LNCAP (cell line): Measurements from ENCODE around the gene CCDC188.

Experiments used
- TF ChIP-seq, protein P1 (sequence below): fragments of 450-650 bp; IDR thresholded peaks from 2 replicates; pipeline ENCODE4 v1.5.1; 2017; ENCODE audit warnings: mild to moderate bottlenecking

CCDC188 gene

DNA sequence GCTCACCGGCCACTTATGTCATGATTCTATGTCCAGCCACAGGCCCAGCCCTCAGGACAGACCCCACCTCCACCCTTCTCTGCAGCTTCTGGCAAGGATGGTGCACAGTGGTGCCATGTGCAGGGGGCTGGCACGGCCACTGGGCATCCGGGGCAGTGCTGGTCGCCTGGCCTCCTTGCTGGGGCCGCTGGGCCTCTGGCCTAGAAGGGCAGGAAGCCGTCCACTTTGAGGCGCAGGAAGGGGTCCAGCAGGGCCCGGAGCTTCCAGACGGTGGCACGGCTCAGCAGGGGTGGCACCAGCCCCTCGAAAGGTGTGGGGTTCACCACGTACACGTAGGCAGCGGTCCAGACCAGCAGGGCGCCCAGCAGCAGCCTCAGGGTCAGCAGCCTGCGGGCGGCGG, 2.4 kb downstream of the CCDC188 start:
- TF ChIP-seq, protein P1, sequence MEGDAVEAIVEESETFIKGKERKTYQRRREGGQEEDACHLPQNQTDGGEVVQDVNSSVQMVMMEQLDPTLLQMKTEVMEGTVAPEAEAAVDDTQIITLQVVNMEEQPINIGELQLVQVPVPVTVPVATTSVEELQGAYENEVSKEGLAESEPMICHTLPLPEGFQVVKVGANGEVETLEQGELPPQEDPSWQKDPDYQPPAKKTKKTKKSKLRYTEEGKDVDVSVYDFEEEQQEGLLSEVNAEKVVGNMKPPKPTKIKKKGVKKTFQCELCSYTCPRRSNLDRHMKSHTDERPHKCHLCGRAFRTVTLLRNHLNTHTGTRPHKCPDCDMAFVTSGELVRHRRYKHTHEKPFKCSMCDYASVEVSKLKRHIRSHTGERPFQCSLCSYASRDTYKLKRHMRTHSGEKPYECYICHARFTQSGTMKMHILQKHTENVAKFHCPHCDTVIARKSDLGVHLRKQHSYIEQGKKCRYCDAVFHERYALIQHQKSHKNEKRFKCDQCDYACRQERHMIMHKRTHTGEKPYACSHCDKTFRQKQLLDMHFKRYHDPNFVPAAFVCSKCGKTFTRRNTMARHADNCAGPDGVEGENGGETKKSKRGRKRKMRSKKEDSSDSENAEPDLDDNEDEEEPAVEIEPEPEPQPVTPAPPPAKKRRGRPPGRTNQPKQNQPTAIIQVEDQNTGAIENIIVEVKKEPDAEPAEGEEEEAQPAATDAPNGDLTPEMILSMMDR = no peak

DNA sequence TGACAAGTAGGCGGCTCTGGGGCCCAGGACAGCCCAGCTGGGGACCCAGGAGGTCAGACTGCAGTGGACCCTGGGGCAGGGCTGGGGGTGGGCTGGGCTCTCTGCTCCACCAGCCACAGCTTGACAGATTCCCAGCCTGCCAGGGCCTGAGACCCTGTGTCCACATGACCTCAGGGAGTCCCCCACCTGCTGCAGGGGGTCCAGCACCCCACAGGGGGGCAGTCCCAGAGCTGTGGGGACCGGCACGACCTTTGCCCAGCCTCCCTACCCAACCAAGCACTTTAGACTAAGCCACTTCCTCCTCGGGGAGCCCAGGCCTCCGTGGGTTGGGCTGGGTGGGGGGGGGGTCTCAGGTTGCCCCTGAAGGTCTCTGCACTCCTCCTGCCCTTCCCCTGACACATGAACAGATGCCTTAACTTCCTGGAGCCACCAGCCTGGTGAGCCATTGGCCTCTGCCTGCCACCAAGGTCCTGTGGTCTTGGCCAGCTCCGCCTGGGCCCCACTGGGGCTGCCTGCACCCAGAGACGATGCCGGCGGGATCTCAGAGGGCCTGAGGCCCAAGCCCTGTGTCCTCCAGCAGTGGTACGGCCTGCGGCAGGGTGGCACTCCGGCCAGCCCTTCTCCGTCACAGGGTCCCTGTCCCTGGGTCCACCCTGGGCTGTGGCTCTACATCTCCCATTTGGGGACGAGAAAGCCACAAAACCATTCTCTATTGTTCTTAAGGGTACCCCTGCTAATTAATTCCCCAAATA, 3.4 kb downstream of the CCDC188 start:
- TF ChIP-seq, protein P1 = no peak

DNA sequence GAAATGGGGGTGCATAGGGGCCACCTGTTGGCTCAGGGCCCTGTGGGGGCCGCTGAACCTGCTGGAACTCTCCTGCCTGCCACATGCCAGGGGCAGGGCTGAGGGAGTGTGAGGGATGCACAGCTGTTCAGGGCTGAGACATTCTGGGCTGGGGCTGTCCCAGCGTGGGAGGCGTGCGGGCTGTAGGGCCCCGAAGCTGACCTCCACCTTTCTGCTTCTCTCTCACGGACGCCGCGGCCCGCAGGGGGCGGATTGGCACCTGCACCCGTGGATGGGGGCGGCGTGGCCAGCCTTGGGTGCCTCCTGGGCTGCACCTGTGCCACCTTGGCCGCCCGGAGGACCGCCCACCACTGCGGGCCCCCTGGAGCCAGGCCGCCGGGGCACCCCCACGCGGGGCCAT, 4.1 kb downstream of the CCDC188 start:
- TF ChIP-seq, protein P1 = no peak

DNA sequence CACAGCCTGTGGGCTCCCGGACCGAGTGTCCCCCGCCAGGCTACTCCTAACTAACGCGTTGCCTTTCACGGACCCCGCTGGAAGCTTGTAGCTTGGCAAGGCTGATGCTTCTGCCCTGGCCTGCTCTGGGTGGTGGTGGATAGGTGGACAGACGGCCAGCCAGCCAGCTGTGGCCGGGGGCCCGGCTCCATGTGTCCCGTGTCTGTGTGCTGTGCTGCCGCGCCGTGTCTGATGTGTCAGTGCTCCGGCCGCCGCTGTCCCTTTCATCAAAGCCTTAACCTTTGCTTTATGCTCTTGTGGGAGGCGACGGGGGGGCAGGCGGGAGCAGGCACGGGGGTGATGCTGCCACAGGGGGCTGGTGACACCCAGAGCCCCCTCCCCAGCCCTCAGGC, 5.0 kb downstream of the CCDC188 start:
- TF ChIP-seq, protein P1 = no peak

DNA sequence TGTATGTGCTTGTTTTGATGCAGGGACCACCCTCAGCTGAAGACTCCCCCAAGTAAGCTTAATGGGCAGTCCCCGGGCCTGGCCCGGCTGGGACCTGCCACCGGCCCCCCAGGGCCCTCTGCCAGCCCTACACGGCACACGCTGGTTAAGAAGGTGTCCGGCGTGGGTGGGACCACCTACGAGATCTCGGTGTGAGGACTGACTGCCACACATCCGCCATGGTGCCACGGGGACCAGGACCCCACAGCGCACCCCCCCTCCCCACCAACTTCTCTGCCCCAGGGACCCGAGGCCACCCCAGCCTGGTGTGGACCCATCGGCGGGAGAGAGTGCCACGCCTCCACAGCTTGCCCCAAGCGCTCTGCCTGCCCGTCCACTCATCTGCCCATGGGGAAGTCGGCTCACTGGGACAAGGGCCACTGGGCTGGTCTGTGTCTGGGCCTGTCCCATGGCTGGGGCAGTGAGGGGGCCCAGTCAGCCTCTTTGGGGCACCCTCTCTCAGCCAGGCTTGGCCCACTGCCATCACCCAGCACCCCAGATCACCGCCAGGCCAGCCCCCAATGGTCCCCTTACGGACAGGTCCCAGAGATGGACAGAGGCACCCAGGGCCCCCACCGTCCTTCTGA, 5.5 kb downstream of the CCDC188 start:
- TF ChIP-seq, protein P1 = no peak

DNA sequence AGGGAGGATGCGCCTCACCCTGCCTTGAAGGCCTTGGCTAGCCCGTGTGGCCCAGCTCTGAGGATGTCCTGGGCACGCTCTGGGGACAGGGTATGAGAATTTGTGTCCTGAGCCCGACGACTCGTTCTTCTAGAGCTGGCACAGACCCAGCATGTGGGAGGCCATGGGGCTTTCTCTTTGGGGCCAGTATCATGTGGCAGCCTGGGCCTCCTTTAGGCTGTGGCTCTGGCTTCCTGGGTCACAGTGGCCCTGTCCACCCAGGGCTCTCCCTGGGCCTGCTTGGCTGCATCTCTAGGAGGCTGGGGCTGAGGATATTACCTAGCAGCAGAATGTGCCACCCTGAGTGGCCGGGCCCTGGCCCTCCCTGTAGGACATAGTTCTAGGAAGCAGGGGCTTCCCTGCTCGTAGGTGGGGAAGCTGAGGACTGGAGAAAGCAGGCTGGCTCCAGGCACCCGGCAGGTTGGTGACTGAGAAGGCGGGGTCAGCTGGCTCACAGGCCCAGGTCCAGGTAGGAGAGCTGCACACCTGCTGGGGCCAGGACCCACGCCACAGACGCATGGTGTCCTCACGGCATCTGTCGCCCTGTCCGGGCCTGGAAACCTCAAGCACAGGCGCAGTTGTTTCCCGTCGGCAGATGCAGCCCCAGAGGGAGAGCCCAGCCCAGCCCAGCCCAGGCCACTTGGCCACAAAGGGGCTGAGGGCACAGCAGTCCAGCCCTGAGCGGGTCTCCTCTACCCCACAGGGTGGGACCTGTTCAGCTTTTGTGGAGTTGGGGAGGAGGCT, 6.8 kb downstream of the CCDC188 start:
- TF ChIP-seq, protein P1 = no peak

DNA sequence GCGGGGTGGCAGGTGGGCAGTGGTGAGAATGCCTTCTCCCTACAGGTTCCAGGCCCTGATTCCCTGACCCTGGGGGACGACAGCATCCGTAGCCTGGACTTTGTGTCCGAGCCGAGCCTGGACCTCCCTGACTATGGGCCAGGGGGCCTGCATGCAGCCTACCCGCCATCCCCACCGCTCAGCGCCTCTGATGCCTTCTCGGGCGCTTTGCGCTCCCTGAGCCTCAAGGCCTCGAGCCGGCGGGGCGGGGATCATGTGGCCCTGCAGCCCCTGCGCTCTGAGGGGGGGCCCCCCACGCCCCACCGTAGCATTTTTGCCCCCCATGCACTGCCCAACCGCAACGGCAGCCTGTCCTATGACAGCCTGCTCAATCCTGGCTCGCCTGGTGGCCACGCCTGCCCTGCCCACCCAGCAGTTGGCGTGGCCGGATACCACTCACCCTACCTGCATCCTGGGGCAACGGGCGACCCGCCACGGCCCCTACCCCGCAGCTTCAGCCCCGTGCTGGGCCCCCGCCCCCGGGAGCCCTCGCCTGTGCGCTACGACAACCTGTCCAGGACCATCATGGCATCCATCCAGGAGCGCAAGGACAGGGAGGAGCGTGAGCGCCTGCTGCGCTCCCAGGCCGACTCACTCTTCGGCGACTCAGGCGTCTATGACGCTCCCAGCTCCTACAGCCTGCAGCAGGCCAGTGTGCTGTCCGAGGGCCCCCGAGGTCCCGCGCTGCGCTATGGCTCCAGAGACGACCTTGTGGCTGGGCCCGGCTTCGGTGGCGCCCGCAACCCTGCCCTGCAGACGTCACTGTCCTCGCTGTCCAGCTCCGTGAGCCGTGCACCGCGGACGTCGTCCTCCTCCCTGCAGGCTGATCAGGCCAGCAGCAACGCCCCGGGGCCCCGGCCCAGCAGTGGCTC, 7.9 kb downstream of the CCDC188 start:
- TF ChIP-seq, protein P1 = no peak
